ENCODE results near the gene NIPAL3.
"Not testable (repeated sequence)": the region's sequence is repeated elsewhere in the genome, so short reads cannot be mapped to it uniquely, and the experiment has no call there.

Gene NIPAL3

DNA sequence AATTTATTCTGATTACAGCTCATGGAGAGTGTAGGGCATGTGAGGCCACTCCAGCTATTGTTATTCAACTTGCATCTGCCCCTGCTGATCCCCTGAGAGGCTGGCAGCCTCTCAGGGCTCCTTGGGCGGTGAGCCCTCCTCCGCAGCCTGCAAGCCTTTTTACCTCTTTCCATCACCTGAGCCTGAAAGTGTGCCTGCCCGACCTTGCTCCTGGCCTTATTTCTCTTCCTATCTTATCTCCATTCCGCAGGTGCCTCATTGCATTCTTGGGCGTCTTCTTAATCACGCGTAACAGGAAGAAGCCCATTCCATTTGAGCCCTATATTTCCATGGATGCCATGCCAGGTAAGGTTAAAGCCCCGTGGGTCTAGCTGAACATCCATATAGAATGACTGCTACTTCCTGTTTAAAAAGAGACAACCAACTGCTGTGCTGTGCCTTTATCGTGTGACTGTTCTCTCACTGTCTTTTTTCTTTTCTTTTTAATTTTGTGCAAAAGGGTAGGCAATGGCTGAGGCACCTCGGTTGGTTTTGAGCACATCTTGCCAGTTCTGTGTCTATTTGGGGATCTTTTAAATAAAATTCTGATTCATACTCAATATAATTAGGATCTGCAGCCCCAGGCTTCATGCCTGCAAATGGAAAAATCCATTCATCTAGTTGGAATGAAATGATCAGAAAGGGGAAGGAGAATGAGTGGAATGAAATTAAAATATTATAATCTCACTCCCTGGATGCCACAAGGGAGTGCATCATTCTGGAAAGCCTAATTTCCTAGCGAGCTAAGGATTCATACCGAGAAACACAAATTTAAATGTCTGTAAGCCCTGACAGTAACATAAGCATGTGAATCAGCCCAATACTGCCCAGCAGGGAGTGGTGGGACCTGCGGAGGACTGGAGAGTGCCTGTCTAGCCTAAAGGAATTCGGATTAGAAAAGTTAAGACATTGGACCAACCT, 48.5 kb downstream of the NIPAL3 start:
- DNase-seq: no peak

GRCh38 chr1:24465099-24465498, 49.5 kb downstream of the NIPAL3 start:
- DNase-seq: no peak

- DNase-seq: no peak
Observed at GRCh38 chr1:24465638-24466037, 50.0 kb downstream of the NIPAL3 start.

- no peak for DNase-seq
Observed at GRCh38 chr1:24468685-24469316, 53.2 kb downstream of the NIPAL3 start.

- DNase-seq: no peak
Observed at GRCh38 chr1:24470592-24470991, 55.0 kb downstream of the NIPAL3 start.

- DNase-seq: no peak
Observed at GRCh38 chr1:24472527-24473251, 57.1 kb downstream of the NIPAL3 start.

DNA sequence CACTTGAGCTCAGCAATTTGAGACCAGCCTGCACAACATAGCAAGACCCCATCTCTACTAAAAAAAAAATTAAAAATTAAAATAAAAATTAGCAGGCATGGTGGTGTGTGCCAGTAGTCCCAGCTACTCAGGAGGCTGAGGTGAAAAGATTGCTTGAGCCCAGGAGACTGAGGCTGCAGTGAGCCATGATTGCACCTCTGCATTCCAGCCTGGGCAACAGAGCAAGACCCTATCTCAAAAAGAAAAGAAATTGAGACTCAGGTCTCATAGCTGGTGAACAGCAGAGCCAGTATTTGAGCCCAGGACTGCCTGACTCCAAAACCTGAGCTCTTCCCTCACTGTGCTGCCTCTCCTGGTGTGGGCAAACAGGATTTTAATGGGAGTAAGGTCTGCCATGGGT, 58.6 kb downstream of the NIPAL3 start:
- no peak for DNase-seq

DNA sequence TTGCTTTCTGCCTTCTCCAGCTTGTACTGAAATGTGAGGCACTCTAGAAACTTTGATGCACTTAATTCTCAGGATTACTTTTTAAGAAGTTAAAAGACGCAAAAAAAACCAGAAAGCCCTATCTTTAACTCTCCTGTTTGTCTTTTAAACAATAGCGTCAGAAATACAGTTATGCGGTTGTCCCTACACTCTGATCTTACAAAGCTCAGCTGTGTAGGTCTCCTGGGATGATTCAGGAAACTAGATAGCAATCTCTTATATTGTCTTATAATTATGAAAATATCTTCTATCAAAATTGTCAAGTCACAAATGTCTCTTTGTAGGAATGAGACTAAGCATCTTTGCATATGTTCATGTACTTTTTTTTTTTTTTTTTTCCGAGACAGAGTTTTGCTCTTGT, 60.1 kb downstream of the NIPAL3 start:
- DNase-seq: no peak

DNA sequence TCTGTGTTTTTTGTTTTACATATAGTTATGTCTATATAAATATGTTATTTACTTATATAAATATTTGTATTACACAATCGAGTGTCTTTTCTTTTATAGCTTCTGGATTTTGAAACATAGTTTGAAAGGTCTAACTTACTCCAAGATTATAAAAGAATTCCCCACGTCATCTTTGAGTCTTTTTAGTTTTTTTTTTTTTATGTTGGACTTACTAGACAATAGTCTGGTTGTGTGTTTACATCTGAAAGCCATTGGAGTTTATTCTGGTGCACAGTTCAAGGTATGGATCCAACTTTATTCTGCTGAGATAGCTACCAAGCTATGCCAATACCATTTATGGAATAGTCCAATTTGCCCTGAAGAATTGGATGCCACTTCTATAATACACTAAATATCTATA, 61.0 kb downstream of the NIPAL3 start:
- DNase-seq: no peak

GRCh38 chr1:24477309-24477708, 61.7 kb downstream of the NIPAL3 start:
- no peak for DNase-seq

DNA sequence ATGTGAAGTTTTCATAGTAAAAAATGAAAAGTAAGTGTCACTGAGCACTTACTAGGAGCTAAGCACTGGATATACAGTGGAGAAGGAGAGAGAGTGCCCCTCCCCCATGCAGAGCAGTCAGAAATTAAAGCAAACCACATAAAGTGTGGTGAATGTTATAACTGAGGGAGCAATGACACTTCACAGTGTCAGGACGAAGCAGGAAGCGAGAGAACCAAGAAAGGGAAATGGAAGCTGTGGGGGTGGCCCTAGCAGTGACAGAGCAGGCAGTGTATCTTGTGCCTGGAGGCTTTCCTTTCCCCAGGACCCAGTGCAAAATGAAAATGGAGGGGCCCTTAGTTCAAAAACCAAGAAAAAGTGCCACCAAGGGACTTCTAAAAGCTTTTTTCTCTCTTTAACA, 65.5 kb downstream of the NIPAL3 start:
- DNase-seq: no peak

GRCh38 chr1:24481843-24482610, 66.4 kb downstream of the NIPAL3 start:
- DNase-seq: no peak

GRCh38 chr1:24483441-24483840, 67.8 kb downstream of the NIPAL3 start:
- no peak for DNase-seq

DNA sequence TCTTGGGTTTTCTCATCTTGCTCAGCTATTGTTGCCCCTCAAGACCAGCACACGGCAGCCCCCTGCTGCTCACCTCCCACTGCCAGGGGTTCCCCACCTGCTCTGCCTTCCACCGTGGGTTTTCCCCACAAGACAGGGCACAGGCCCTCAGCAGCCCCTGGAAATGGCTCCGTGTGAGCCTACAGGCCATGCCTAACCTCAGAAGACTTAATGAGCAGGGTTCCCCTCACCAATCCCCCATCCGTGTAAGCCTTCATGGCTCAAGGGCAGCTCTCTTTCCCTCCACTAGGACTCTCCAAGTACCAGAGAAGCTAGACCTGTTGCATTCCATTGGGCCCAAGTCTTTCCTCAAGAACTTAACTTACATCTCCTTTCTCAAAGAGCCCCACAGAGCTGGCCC, 68.6 kb downstream of the NIPAL3 start:
- DNase-seq: no peak

- no peak for DNase-seq
Observed at GRCh38 chr1:24486331-24487065, 70.9 kb downstream of the NIPAL3 start.

DNA sequence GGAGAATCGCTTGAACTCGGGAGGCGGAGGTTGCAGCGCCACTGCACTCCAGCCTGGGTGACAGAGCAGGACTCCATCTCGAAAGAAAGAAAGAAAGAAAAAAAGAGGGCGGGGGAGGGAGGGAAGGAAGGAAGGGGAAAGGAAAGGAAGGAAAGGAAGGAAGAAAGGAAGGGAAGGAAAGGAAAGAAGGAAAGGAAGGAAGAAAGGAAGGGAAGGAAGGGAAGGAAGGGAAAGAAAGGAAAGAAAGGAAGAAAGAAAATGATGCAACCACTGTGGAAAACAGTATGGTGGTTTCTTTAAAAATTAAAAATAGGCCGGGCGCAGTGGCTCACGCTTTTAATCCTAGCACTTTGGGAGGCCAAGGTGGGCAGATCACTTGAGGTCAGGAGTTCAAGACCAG, 71.9 kb downstream of the NIPAL3 start:
- no peak for DNase-seq

- DNase-seq: not testable (repeated sequence)
Observed at GRCh38 chr1:24488159-24488558, 72.6 kb downstream of the NIPAL3 start.

- no peak for DNase-seq
Observed at GRCh38 chr1:24489674-24490073, 74.1 kb downstream of the NIPAL3 start.

- no peak for DNase-seq
Observed at GRCh38 chr1:24490101-24490781, 74.6 kb downstream of the NIPAL3 start.

DNA sequence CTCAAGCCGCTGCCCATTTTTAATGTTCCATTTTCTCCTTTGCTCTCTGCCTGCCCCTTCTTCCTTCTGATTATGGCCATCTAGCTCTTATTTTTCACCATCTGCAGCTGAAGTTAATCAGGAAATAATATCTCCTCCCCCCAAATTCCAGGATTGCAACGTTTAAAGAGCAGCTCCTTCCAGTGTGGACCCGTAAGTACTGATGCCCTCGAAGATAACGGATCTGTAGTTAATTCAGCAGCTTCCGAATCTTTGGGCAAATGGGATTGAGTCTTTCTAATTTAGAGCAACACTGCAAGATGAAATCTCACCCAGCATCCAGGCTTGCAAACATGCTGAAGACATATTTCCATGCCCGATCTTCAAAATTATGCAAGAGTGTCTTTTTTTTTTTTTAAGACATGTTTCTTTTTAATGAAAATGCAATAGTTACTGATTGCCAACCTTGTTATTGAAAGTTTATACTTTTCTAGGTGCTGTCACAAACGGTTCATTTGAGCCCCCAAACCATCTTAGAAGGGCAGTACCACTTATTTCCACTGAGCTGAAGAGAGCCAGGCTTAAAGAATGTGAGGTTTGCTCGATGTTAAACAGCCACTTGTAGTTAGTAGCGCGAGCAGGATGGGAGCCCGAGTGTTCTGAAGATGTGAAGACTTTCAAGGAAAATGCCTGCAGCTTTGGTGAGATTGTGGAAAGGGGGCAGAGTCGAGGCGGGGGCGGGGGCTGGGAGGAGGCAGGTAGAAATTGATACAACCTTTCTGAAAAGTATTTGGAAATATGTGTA, 76.2 kb downstream of the NIPAL3 start:
- no peak for DNase-seq

GRCh38 chr1:24492935-24493334, 77.3 kb downstream of the NIPAL3 start:
- not testable (repeated sequence) for DNase-seq

Measured in NCI-H2081 treated with DMSO at 0.1 percent for 48 hours (cell line).